Transverse colon (tissue), 3 donors: ENCODE data around the gene ADIPOR2.

Experiments
- CTCF ChIP-seq, 5 experiments: fragments of 200-600 bp in 3 of 5; fragments of 450-650 bp in 2 of 5; sonication (generic) in 3 of 5; IDR thresholded peaks; 1 replicate in 2 of 5; 2 replicates in 3 of 5; pipeline ENCODE4 v1.5.1; 2016 to 2017; ENCODE audit warnings: antibody characterized with exemption in 5 of 5, inconsistent platforms in 3 of 5, mild to moderate bottlenecking in 2 of 5, moderate library complexity in 1 of 5
- POLR2A ChIP-seq: fragments of 450-650 bp; IDR thresholded peaks from one replicate; pipeline ENCODE4 v1.6.1; 2016; ENCODE audit warnings: antibody characterized with exemption, mild to moderate bottlenecking, moderate library complexity

- TF ChIP-seq POLR2A (no peak), CTCF (IDR thresholded peaks at IDR 0.05) (no peak)
Measured at GRCh38 chr12:1763153-1763552, 72.3 kb downstream of the ADIPOR2 start.
